Loucy (cell line): ENCODE measurements around the gene ARAP3.

ENCODE experiments used
- H2AFZ ChIP-seq: fragments of 200-600 bp; sonication (generic); 2 replicates; pipeline ENCODE4 v1.6.0; 2016; ENCODE audit warnings: antibody characterized with exemption, mild to moderate bottlenecking, low read length, moderate library complexity
- H3F3A ChIP-seq: fragments of 200-600 bp; 2 replicates; pipeline ENCODE4 v1.6.0; 2016; ENCODE audit warnings: antibody characterized with exemption, low read depth, mild to moderate bottlenecking
- H3K27me3 ChIP-seq: fragments of 200-600 bp; sonication (generic); 2 replicates; pipeline ENCODE4 v1.6.1; 2014; ENCODE audit warnings: low read length, mild to moderate bottlenecking; ENCODE audit not compliant: insufficient read depth, poor library complexity, severe bottlenecking
- H3K36me3 ChIP-seq: fragments of 200-600 bp; sonication (generic); 2 replicates; pipeline ENCODE4 v1.6.1; 2016; ENCODE audit warnings: low read length; ENCODE audit not compliant: insufficient read depth
- H3K4me1 ChIP-seq: fragments of 200-600 bp; sonication (generic); 2 replicates; pipeline ENCODE4 v1.5.1; 2014; ENCODE audit warnings: low read length, mild to moderate bottlenecking; ENCODE audit not compliant: insufficient read depth, poor library complexity, severe bottlenecking
- H3K4me2 ChIP-seq: fragments of 200-600 bp; sonication (generic); 2 replicates; pipeline ENCODE4 v1.6.0; 2014; ENCODE audit warnings: antibody characterized with exemption, low read length, low read depth, mild to moderate bottlenecking; ENCODE audit not compliant: poor library complexity, severe bottlenecking
- H3K4me3 ChIP-seq: fragments of 200-600 bp; sonication (generic); 2 replicates; pipeline ENCODE4 v1.5.1; 2014; ENCODE audit warnings: low read length, mild to moderate bottlenecking, mixed read lengths; ENCODE audit not compliant: poor library complexity, severe bottlenecking
- H3K79me2 ChIP-seq: fragments of 200-600 bp; sonication (generic); 2 replicates; pipeline ENCODE4 v1.6.1; 2014; ENCODE audit warnings: low read length; ENCODE audit not compliant: insufficient read depth
- H3K9ac ChIP-seq: fragments of 200-600 bp; sonication (generic); 2 replicates; pipeline ENCODE4 v1.6.0; 2014; ENCODE audit warnings: mild to moderate bottlenecking, low read depth, low read length, moderate library complexity; ENCODE audit not compliant: poor library complexity, severe bottlenecking
- H3K9me2 ChIP-seq: fragments of 200-600 bp; sonication (generic); replicated peaks from 2 replicates; pipeline ENCODE4 v1.6.1; 2016; ENCODE audit warnings: low read depth, low read length, mixed read lengths
- H3K9me3 ChIP-seq: fragments of 200-600 bp; sonication (generic); 2 replicates; pipeline ENCODE4 v1.6.1; 2014; ENCODE audit warnings: mild to moderate bottlenecking, antibody characterized with exemption, low read length, low read depth; ENCODE audit not compliant: insufficient read depth
- H4K20me1 ChIP-seq: fragments of 200-600 bp; sonication (generic); 2 replicates; pipeline ENCODE4 v1.6.0; 2014; ENCODE audit warnings: antibody characterized with exemption, low read length, mild to moderate bottlenecking; ENCODE audit not compliant: insufficient read depth, poor library complexity, severe bottlenecking
- EZH2phosphoT487 ChIP-seq: fragments of 200-600 bp; IDR thresholded peaks from 2 replicates; pipeline ENCODE4 v1.6.1; 2018; ENCODE audit warnings: antibody characterized with exemption, mild to moderate bottlenecking, moderate library complexity, borderline replicate concordance
- TF ChIP-seq, protein P1 (sequence below): fragments of 200-600 bp; sonication (generic); conservative IDR thresholded peaks from 2 replicates; pipeline ENCODE4 v1.5.1; 2014; ENCODE audit warnings: mild to moderate bottlenecking, antibody characterized with exemption, low read length

Gene ARAP3

DNA sequence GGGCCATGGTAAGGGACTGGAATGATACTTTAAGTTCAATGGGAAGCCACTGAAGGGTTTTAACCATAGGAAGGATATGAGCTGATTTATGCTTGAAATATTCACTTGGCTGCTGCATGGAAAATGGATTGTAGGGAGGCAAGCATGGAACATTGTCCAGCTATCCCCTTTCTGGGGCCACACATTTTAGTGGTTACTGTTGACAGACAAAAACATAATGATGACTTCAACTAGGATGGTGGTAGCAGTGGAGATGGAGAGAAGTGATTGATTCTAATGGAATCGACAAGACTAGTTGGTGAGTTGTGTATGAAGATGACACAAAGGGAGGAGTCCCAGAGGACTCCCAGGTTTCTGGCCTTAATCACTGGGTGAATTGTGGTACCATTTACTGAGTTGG is 24.6 kb downstream of the ARAP3 start:
- no peaks in the 10 kb centered on the region for H3K9me3 ChIP-seq
- no peak overlapping the region for H3K4me3 ChIP-seq
- H3K27me3 ChIP-seq, result no peaks in the 10 kb centered on the region
- no peaks in the 10 kb centered on the region for H3K9me2 ChIP-seq
- H3K4me2 ChIP-seq, result no peak overlapping the region
- H2AFZ ChIP-seq, result no peak overlapping the region
- no peaks in the 10 kb centered on the region for H3K79me2 ChIP-seq
- no peaks in the 10 kb centered on the region for H4K20me1 ChIP-seq
- TF ChIP-seq, protein P1, sequence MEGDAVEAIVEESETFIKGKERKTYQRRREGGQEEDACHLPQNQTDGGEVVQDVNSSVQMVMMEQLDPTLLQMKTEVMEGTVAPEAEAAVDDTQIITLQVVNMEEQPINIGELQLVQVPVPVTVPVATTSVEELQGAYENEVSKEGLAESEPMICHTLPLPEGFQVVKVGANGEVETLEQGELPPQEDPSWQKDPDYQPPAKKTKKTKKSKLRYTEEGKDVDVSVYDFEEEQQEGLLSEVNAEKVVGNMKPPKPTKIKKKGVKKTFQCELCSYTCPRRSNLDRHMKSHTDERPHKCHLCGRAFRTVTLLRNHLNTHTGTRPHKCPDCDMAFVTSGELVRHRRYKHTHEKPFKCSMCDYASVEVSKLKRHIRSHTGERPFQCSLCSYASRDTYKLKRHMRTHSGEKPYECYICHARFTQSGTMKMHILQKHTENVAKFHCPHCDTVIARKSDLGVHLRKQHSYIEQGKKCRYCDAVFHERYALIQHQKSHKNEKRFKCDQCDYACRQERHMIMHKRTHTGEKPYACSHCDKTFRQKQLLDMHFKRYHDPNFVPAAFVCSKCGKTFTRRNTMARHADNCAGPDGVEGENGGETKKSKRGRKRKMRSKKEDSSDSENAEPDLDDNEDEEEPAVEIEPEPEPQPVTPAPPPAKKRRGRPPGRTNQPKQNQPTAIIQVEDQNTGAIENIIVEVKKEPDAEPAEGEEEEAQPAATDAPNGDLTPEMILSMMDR, result no peak
- no peak for TF ChIP-seq EZH2phosphoT487
- no peaks in the 10 kb centered on the region for H3F3A ChIP-seq
- no peaks in the 10 kb centered on the region for H3K36me3 ChIP-seq
- H3K9ac ChIP-seq, result no peak overlapping the region
- no peaks in the 10 kb centered on the region for H3K4me1 ChIP-seq

DNA sequence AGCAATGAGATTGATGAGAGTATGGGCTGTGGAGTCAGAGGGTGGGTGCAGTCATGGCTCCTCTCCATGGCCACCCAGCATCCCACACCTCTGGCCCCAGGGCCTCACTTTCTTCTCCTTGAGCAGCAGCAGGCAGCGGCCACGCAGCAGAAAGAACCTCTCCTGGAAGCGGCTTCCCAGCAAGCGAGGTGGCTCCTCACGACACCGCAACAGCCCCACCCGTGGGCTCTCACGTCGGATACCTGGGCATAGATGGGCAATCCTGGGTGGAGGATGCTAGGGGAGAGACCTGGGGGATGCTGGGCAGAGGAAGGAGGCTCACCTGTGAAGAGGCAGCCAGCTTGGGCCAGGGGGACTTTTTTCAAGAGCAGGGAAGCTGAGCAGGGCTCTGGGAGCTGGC is 25.6 kb downstream of the ARAP3 start:
- Histone ChIP-seq H3K4me1 (peaks cover 3% of the 10 kb centered on the region), H2AFZ (no peak overlapping the region), H3K9me2 (no peaks in the 10 kb centered on the region), H3K27me3 (no peaks in the 10 kb centered on the region), H3K4me3 (no peak overlapping the region), H3K36me3 (no peaks in the 10 kb centered on the region), H3K9ac (no peak overlapping the region), H3K79me2 (no peaks in the 10 kb centered on the region), H3K4me2 (no peak overlapping the region), H3F3A (no peaks in the 10 kb centered on the region), H4K20me1 (no peaks in the 10 kb centered on the region), H3K9me3 (no peaks in the 10 kb centered on the region)
- TF ChIP-seq, protein P1, result no peak
- no peak for TF ChIP-seq EZH2phosphoT487

DNA sequence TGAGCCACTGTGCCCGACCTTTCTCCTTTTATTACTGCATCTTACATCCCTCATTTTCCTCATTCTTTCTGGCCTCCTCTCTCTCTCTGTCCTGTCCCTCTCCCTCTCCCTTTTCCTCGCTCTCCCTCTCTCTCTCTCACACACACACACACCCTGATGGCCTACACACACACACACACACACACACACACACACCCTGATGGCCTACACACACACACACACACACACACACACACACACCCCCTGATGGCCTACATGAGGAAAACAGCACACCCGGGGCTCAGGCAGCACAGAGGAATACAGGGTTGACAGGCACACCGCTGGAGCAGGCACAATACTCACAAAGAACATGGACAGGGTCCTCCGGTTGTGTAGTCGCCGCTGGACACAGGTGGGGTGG is 27.0 kb downstream of the ARAP3 start:
- no peaks in the 10 kb centered on the region for H3K79me2 ChIP-seq

More for the DNA sequence above, 27.0 kb downstream of the ARAP3 start:
- TF ChIP-seq EZH2phosphoT487, result no peak
- TF ChIP-seq, protein P1, result no peak
- no peak overlapping the region for H3K4me2 ChIP-seq
- H4K20me1 ChIP-seq, result no peaks in the 10 kb centered on the region
- no peaks in the 10 kb centered on the region for H3K27me3 ChIP-seq
- H2AFZ ChIP-seq, result no peak overlapping the region
- H3K36me3 ChIP-seq, result no peaks in the 10 kb centered on the region
- peaks cover 3% of the 10 kb centered on the region for H3K4me1 ChIP-seq
- no peak overlapping the region for H3K4me3 ChIP-seq
- H3F3A ChIP-seq, result no peaks in the 10 kb centered on the region
- H3K9ac ChIP-seq, result no peak overlapping the region
- H3K9me3 ChIP-seq, result no peaks in the 10 kb centered on the region
- H3K9me2 ChIP-seq, result no peaks in the 10 kb centered on the region
